Right hindlimb (tissue), 1 donor: ENCODE results near the gene POU3F2.

Experiments
- DNase-seq: peaks from one replicate; pipeline ENCODE4 v3.0.0-alpha.2; 2018

Gene POU3F2

DNA sequence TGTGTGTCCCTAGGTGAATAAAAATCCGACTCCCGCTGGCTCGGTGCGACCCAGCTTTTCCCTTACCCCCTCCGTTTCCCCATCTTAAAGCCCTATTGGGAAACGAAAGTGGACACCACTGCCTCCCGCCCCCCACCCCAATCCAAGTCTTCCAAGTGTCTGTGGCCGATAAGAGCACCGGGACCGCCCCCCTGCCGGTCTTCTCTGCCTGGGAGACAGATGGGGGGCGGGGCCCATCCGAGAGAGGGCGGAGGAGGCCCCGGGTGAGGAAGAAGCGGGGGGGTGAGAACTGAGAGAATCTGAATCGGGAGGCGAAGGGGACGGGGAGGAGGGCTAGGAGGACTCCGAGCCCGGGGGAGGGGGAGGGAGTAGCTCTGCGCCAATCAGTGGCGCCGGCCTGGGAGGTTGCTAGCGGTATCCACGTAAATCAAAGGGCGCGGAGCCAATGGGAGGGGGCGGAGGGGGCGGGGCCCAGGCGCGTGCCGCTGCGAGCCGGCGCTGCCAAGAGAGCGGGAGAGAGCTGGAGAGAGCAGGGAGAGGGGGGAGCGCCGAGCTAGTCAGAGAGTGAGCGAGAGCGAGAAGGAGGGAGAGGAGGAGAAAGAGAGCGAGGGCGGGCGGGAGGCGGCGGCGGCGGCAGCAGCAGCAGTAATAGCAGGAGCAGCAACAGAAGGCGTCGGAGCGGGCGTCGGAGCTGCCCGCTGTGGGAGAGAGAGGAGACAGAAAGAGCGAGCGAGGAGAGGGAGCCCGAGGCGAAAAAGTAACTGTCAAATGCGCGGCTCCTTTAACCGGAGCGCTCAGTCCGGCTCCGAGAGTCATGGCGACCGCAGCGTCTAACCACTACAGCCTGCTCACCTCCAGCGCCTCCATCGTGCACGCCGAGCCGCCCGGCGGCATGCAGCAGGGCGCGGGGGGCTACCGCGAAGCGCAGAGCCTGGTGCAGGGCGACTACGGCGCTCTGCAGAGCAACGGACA lies at the start of gene POU3F2:
TSS of gene POU3F2 (plus strand) at position 515 of the 972 bp plus-strand sequence. CDS start at position 815, 300 bp downstream.
- DNase-seq: peak; percentile 90

DNA sequence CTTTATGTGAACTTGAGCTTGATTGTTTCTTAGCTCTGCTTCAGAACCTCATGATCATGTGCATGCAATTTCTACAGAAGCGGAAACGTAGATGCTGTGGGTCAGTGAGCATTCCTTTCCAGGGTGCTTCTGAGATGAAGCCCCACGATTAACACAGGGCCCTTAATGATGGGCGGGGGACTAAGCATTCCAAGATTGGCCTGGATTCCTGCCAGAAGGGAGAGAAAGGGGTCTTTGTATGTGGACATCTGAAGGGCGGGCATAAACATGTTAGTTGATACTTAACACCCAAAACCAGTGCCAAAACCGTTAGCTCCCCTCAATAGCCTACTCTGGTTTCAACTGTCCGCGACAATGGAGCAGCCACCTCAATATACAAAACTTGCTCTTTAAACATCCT lies 46.9 kb upstream of the POU3F2 start:
- peak; percentile 28 for DNase-seq

DNA sequence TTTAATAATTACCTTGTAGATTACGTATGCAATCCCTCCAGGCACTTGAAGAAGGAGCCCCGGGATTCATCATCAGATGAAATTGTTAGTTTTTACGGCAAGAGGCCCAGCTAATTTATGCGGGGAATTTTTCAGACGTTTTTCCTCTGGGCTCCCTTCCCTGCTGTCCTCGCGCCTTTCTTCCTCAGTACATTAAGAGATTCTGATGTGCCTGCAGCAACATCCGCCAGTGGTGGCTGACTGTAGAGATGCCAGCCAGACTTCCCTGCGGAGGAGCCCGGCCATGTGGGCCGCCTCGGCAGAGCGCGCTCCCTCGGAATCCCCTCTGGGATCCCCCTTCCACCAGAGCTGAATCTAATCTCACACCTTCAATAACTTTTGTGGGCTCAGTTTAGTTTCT lies 46.4 kb upstream of the POU3F2 start:
- no peak for DNase-seq

DNA sequence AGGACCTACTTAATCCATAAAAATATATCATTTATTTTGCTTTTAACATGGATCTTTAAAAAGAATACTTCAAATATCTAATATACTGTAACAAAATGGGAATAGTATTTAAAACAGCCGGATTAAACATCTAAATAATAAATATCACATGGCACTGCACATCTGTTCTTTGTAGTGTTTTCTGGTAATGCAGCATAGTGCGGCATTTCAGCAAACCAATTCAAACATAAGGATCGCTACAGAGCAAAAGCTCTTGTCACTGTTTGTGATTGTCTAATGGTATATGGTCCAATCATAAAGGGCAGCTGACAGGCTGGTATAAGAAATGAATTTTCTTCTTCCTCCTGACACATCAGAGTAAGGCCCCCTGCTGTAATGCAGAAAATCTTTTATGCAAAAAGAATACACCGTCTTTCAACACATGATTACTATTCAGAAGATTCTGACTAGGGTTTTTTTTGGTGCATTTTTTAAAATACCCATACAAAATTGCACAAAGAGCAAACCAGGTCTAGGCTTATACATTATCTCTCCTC lies 40.0 kb upstream of the POU3F2 start:
- no peak for DNase-seq

DNA sequence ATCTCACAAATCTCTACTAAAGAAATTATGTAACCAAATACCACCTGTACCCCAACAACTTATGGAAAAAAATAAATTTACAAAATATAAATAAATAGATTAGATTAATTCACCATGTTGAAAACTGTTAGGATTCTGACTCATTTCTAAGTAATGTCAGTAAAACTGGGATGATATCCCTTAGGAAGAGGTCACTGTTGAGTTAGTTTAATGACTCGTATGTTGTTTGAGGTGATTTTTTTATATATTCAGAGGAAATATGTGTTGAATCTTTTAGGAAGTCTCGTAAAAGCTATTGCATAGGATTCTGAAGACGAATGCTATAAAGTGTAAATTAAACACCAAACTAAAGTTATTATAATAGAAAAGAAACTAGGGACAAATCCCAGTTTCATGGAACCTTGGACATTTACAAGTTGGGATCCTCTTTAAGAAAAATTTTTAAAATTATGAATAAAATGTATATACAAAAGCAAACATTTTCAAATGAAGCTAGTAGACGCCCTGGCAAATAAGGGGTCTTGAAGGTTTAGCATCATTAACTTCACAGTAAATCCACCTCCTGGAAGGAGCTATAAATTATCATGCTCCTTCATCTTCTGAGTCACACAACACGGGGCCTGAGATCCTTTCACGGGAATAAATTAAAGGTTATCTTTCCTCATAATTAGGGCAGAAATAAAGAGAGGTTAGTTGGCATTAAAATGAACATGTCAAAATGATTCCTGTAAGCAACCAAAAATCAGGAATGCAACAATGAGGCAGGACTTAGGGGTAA lies 37.0 kb upstream of the POU3F2 start:
- no peak for DNase-seq

DNA sequence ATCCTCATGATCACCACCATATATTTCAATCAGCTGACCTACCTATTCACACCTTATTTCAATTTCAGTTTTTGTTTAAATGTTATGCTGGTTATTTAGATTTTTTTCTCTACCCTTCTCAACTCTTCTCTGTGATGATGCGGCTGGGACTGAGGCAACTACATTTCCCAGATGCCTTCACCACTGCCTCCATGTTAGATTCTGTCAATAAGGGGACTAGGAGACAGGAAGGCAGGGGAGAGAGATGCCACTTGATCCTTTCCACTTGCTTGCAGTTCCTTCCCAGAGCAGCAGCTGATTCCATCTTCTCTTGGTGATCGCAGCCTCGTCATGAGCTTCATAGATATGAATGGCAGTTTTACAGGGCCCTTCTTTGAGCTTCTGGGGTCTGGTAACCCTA lies 33.5 kb upstream of the POU3F2 start:
- no peak for DNase-seq

DNA sequence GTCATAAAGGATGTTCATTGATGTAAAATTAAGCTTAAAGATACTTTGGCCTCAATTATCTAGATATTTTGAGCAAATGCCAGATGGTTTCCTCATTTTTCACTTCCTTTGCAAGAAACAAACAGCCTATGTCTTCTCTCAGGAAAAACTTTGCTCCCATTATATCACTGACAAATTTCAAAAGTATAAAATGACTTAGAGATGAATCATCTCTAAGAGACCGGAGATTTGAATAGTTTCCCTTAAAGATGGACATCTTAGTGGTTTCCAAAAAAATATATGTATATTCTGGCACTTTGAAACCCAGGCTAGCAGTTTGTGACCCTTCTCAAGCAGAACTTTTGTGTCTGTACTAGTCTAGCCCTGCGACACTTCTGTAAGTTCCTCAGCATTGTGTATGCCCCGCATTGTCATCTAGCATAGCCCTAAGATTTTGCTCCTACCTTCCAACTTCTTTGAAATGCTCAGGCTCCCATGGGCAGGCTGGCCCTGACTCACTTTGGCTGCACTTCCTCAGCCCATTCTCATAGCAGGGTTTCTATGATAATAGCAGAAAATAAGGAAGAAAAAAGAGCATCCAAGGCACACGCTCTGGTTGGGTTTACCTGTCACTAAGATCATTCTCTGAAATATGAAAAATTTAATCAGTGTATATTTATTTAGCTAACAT lies 25.7 kb upstream of the POU3F2 start:
- DNase-seq: no peak

DNA sequence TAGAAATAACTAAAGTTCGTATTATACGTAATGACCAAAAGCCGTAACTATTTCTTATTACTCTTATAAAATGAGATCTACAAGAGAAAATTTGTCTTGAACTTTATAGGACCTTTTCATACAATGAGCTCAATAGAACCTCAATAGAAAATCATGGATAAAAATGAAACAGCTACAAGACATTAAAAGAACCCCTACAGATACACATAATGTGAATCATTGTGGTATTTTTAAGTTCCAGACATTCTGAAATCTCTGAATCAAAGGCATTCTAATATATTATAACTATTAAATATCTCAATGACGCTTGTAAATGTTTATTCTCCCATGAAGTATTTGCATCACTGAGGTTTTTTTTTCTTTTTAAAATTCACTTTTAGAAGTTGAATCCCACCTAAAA lies 22.2 kb upstream of the POU3F2 start:
- DNase-seq: no peak

DNA sequence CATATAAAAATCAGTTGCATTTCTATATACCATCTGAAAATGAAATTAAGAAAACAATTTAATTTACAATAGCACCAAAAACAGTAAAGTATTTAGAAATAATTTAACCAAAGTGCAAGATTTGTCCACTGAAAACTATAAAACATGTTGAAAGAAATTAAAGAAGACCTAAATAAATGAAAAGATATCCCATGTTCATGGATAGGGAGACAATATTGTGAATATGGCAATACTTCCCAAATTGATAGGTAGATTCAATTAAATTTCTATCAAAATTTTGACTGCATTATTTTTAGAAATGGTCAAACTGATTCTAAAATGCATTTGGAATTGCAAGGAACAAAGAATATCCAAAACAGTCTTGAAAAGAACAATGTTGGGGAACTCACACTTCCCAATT lies 17.6 kb upstream of the POU3F2 start:
- DNase-seq: no peak

DNA sequence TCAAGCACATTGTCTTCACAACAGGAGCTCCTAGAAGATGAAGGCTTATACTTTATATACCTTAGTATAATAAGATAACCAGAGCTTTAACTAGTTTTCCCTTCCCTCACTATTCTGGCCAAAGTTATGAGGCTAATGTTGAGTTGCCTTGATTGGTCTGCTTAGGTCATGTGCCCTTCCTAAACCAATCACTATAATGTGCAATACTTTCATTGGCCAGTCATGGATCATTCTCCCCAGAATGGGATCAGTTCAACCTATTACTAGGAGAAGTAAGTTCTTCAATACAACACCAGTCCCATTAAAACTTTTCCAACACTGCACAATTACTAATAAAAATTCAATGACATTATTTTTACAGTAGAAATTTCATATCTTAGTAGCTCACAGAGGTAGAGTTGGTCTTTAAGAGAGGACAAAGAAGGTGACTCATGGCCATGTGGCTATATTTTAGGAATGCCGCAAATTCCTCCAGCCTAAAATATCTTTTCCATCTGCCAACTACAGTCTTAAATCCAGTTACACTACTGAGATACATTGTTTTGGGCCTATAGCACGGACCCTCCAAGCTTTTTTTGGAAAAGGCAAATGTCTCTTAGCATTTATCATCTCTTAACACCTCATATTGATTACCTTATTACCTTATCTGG lies 12.5 kb upstream of the POU3F2 start:
- no peak for DNase-seq

DNA sequence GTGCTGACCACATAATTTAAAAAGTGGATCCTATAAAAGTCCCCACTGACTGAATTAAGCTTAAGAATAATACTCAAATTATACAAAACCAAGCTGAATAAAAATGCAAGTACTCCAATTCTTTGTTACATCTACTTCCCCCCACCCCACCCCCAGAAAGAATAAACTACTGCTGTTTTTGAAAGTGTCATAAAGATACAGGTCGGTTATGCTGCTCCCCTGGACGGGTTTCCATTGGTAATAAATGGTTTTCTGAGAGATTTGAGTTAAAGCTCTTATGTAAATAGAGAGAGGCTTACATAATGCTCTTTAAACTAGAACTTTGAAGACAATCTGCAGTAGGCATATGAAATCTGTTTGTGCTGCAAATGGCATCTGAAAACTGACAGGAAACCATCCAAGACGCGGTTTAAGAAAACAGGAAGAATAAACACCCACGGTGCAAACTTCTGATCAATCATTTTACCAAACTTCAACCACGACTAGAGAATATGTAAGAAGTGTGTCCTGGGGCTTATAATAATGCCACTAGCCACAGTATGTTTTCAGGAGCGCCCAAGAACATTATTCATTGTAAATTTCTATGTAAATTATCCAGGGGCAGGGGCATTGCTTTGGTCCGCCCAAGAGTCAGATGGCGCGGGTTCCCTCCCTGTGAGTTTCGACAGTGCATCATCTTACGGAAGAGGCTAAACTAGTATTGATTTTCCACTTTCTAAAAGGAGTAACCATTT lies 10.8 kb upstream of the POU3F2 start:
- DNase-seq: no peak

DNA sequence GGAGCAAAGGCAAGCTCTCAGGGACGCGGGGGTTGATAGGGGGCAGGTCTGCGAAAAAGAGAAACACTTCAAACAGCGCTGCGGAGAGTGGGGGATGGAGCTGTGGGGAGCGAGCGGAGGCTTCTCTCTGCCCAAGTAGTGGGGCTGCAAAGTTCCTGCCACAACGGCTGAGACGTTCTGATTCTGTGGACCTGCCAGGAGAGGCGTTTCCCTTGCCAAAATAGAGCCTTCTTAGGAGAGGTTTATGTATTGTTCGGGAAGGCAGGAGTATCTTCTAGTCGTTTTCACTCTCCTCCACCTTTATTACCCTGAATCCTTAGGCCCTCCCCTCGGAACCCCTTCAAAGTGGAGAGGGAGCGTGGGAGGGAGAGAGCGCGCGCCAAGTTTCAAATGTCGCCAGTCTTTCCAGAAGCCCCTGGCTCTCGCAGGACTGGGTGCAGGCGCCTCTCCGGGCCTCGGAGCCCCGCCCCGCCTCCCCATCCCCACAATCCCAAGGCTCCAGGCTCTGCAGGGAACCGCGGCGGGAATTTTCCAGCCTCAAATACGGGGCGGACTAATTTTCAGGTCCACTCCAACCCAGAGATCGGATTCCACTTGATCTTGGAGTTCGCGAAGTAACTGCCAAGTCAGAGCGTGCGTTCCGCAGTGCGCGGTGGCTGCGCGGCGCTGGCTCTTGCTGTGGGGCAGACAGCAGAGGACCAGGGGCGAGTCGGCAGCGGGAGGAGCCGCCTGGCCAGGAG lies 10.0 kb upstream of the POU3F2 start:
- DNase-seq: peak; percentile 21

DNA sequence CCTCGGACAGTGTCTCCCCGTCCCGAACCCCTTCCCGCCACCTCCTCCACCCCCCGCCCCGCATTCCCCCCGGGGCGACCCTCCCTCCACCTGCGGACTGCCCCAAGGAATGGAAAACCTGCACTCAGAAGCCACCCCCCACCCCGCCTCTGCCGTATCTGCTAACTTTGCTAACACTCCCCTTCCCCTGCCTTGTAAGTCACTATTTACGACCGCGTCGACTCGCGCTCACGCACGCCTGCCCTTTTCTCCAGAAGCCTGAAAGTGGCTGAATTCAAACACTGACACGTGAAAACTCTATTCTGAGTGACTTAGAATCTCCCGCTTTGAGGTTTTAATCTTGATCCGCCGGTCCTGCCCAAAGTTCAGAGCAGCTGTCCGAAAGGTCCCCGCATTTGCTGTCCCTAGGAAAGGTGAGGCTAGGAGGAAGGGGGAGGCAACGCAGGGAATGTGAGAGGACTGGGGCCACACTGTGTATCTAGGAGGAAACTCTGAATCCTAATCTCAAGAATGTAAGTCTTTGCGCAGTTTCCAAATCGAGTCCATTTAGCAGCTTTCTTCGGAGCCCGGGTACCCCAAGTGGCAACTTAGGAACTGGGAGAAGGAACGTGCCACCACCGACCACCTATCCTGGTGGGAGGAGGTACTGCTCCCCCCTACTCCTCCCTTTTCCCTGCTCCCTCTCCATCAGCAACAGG lies 9.3 kb upstream of the POU3F2 start:
- no peak for DNase-seq

DNA sequence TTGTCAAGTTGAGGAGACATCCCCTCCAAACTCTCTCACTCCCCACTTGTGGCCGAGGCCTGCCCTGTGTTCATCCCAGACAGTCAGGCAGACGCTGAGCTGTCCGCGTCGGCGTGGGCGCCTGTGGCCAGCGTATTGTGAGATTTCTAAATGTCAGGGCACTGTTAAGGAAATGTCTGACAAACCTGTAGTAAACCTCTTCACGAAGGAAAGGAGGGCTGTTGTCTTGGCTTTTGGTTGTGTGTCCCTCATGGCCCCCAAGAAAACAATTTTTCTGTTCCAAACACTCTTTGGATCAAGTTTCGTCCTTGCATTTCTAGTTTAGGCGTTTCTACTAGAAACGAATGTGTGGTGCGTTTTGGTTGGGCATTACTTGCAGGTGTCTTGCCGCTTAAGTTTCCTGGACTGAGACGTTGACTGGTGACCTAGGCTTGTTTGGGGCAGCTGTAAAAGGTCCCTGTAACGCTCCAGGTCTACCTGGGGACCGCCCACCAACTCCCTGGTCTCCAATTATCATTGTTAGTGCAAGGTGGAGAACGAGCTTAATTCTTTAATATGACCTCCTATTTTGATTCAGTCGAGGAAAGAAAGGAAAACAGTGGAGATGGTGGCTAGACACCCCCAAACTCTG lies 8.7 kb upstream of the POU3F2 start:
- DNase-seq: no peak

DNA sequence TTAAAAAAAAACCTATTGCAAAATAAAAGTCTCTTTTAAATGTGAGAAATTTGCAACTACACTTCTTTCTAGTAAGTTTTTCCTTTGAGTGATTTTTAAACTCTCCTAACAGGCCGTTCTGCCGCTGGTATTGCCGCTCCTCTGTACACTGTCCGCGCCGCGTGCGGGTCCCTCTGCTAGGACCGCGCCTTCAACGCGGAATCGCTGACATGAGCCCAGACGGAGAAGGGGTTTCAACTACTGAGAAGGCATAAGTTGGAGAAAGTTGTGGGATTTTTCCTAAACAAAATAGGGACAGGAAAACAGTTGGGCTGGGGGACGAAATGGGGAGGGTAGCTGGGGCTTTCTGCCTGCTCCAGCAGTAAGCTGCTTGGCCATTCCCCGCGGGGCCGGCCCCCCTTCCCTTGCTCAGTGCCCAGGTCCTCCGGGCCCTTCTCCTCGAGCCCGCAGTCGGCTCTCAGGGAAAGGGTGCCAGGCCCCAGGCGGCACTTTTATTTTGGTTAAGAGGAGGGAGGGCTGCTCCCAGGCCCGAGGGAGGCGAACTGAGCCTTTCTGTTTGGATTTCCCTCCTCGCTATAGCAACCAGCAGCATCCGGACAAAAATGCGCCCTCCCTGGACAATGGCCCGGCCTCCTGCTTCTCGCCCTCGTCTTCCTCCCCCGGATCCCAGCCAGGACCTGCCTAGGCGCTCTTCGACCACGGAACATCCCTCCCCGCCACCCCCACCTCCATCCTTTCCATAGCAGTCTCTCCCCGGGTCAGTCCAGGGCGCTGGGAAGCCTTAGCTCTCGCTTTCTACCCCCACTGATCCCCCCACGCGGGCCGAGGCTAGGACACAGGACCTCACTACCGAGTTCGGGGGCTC lies 6.8 kb upstream of the POU3F2 start:
- peak; percentile 36 for DNase-seq

DNA sequence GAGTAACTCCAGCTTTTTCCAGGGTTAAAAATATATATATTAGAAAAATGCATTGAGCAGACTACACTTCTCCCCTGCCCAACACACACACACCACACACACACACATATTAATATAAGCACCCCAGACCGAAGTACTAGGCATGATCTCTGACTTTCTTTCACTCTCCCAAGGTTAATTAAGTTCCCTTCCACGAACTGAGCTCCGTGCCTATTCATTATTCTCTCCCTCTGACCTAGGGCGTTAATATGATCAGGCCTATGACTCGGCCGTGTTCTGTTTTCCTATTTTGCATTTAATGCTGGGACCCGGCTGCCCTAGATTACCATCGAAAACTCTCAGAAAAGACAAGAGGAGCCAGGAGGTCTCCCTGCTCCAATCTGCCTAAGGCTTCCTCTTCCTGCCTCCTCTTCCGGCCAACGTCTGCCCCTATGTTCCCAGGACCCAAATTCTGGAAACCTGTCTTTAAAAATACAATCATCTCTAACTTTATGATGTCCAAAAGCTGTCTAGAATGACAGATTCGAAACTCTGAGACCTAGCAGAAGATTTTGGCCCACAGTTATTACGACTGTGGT lies 6.1 kb upstream of the POU3F2 start:
- no peak for DNase-seq

DNA sequence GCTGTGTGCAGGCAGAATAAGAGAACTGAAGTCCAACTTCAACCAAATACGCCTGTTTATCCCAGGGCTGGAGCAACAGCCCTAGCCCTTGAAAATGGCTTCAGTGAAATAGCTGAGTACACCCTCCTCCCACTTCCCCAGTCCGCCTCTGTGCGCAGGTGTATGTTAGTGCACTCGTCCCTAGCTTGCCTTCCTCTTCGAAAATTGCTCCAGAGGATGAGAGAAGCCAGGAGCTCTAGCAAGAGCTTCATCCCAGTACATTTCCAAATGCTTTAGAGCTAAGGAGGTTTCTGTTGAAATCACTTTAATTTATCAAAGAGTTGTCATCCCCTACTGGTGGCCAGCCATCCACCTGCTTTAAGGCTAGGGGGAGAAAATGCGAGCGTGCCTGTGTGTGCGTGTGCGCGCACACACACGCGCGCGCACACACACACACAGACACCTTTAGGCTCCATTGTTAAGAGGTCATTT lies 5.4 kb upstream of the POU3F2 start:
- no peak for DNase-seq

DNA sequence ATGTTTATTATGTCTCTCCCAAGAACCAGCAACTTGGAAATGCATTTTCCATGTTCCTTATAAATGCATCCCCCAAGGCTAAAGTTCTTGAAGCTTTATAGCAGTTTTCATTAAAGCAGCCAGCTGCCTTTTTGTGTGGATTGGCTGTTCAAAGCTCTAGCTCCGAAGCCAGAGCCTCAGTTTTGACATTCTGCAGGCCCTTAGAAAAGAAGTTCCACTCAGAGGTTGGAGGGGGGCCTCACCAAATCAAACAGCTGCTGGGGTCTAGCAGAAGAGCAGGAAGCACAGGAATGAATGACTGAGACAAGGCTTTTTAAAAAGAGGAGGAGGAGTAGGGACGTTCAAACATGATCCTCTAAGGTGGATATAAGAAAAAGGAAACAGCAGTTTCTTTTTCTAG lies 4.2 kb upstream of the POU3F2 start:
- DNase-seq: no peak
